Activated CD4-positive, alpha-beta T cell treated with anti-CD3 and anti-CD28 coated beads for 48 hours (primary cell): ENCODE data around the gene DPM1.

Experiments
- DNase-seq: peaks from one replicate; pipeline ENCODE4 v3.0.0-alpha.2; 2020

The DPM1 gene

GRCh38 chr20:50957798-50958614, at the start of gene DPM1:
TSS of gene DPM1 (minus strand) at chr20:50958532. CDS start at chr20:50958523, 9 bp downstream.
- peak; percentile 91 for DNase-seq

GRCh38 chr20:51005214-51005613, 46.9 kb upstream of the DPM1 start:
- DNase-seq = no peak

- DNase-seq = no peak
Measured at GRCh38 chr20:51004781-51005180, 46.4 kb upstream of the DPM1 start.

GRCh38 chr20:51004305-51004727, 46.0 kb upstream of the DPM1 start:
- DNase-seq = no peak

GRCh38 chr20:51003753-51004152, 45.4 kb upstream of the DPM1 start:
- DNase-seq = no peak

GRCh38 chr20:51002633-51003032, 44.3 kb upstream of the DPM1 start:
- DNase-seq = no peak

- peak; percentile 25 for DNase-seq
Measured at GRCh38 chr20:51001430-51002265, 43.3 kb upstream of the DPM1 start.

GRCh38 chr20:50999355-50999754, 41.0 kb upstream of the DPM1 start:
- DNase-seq = no peak

- no peak for DNase-seq
Measured at GRCh38 chr20:50996901-50997865, 38.9 kb upstream of the DPM1 start.

- DNase-seq = no peak
Measured at GRCh38 chr20:50995506-50995905, 37.2 kb upstream of the DPM1 start.

- DNase-seq = no peak
Measured at GRCh38 chr20:50993876-50994275, 35.5 kb upstream of the DPM1 start.

GRCh38 chr20:50992733-50993457, 34.6 kb upstream of the DPM1 start:
- peak; percentile 76 for DNase-seq

GRCh38 chr20:50992336-50992732, 34.0 kb upstream of the DPM1 start:
- no peak for DNase-seq

GRCh38 chr20:50991076-50991475, 32.7 kb upstream of the DPM1 start:
- DNase-seq = no peak

GRCh38 chr20:50987493-50988210, 29.3 kb upstream of the DPM1 start:
- peak; percentile 70 for DNase-seq

- DNase-seq = no peak
Measured at GRCh38 chr20:50983321-50983720, 25.0 kb upstream of the DPM1 start.

GRCh38 chr20:50982363-50982762, 24.0 kb upstream of the DPM1 start:
- peak; percentile 12 for DNase-seq

- DNase-seq = no peak
Measured at GRCh38 chr20:50981714-50982048, 23.3 kb upstream of the DPM1 start.

GRCh38 chr20:50980851-50981713, 22.8 kb upstream of the DPM1 start:
- DNase-seq = peak; percentile 82

- peak; percentile 68 for DNase-seq
Measured at GRCh38 chr20:50980071-50980681, 21.8 kb upstream of the DPM1 start.
